GM23338 (cell line): Measurements from ENCODE around the gene AMTN. TPM values are rescaled to one million over a fixed set of nuclear protein-coding genes. Genes with fewer than 3 reads are reported as not detected.

Experiments used
- ATAC-seq: fragments of 200-7000 bp; cut with Tn5 transposase; 3 replicates; pipeline ENCODE4 v1.9.1; 2020
- DNase-seq: peaks from one replicate; pipeline ENCODE4 v3.0.0-alpha.2; 2015; ENCODE audit warnings: low spot score
- H2AFZ ChIP-seq: fragments of 200-600 bp; sonication (generic); 2 replicates; pipeline ENCODE4 v1.8.0; 2016; ENCODE audit warnings: antibody characterized with exemption, mild to moderate bottlenecking, moderate library complexity
- H3F3A ChIP-seq: fragments of 200-600 bp; sonication (generic); replicated peaks from 2 replicates; pipeline ENCODE4 v1.8.0; 2017; ENCODE audit warnings: antibody characterized with exemption, mixed run types, low read depth
- H3K27ac ChIP-seq: fragments of 200-600 bp; sonication (generic); 2 replicates; pipeline ENCODE4 v1.6.1; 2016; ENCODE audit warnings: low read depth
- H3K27me3 ChIP-seq: fragments of 200-600 bp; sonication (generic); 2 replicates; pipeline ENCODE4 v1.8.0; 2016; ENCODE audit warnings: mild to moderate bottlenecking, mixed run types, moderate library complexity; ENCODE audit not compliant: insufficient read depth
- H3K36me3 ChIP-seq: fragments of 200-600 bp; sonication (generic); 2 replicates; pipeline ENCODE4 v1.8.0; 2016; ENCODE audit warnings: mild to moderate bottlenecking; ENCODE audit not compliant: insufficient read depth
- H3K4me1 ChIP-seq: fragments of 200-600 bp; sonication (generic); 2 replicates; pipeline ENCODE4 v1.8.0; 2016; ENCODE audit warnings: mild to moderate bottlenecking, moderate library complexity; ENCODE audit not compliant: insufficient read depth
- H3K4me2 ChIP-seq: fragments of 200-600 bp; sonication (generic); 2 replicates; pipeline ENCODE4 v1.7.1; 2017; ENCODE audit warnings: mixed run types
- H3K4me3 ChIP-seq: fragments of 200-600 bp; sonication (generic); 2 replicates; pipeline ENCODE4 v1.6.1; 2016; ENCODE audit warnings: mixed run types
- H3K79me2 ChIP-seq: fragments of 200-600 bp; sonication (generic); replicated peaks from 2 replicates; pipeline ENCODE4 v1.8.0; 2017; ENCODE audit warnings: mild to moderate bottlenecking; ENCODE audit not compliant: insufficient read depth
- H3K9me2 ChIP-seq: fragments of 200-600 bp; sonication (generic); 2 replicates; pipeline ENCODE4 v1.8.0; 2017; ENCODE audit not compliant: insufficient read depth
- H4K20me1 ChIP-seq: fragments of 200-600 bp; sonication (generic); replicated peaks from 2 replicates; pipeline ENCODE4 v1.8.0; 2017; ENCODE audit warnings: mild to moderate bottlenecking; ENCODE audit not compliant: insufficient read depth
- H3K27ac Mint-ChIP-seq: 2 replicates; pipeline ENCODE4 v1.8.0; 2020; ENCODE audit warnings: inconsistent platforms, mild to moderate bottlenecking, moderate library complexity, mixed read lengths
- H3K27me3 Mint-ChIP-seq: 3 replicates; pipeline ENCODE4 v1.8.0; 2022; ENCODE audit warnings: low read depth, mild to moderate bottlenecking, moderate library complexity, mixed read lengths, inconsistent platforms; ENCODE audit not compliant: insufficient read depth, poor library complexity
- H3K36me3 Mint-ChIP-seq: 3 replicates; pipeline ENCODE4 v1.8.0; 2021; ENCODE audit warnings: low read depth, mild to moderate bottlenecking, inconsistent platforms, moderate library complexity, mixed read lengths
- H3K4me1 Mint-ChIP-seq: 3 replicates; pipeline ENCODE4 v1.8.0; 2020; ENCODE audit warnings: mild to moderate bottlenecking, inconsistent platforms, mixed read lengths
- H3K4me3 Mint-ChIP-seq: 3 replicates; pipeline ENCODE4 v1.8.0; 2021; ENCODE audit warnings: moderate library complexity, mild to moderate bottlenecking, inconsistent platforms, mixed read lengths
- H3K9me3 Mint-ChIP-seq: 3 replicates; pipeline ENCODE4 v1.8.0; 2020; ENCODE audit warnings: moderate library complexity, mild to moderate bottlenecking, inconsistent platforms, mixed read lengths
- CREB1 ChIP-seq: fragments of 250-450 bp; sonication (Bioruptor Pico); IDR thresholded peaks from 2 replicates; pipeline ENCODE4 v1.5.0; 2020; ENCODE audit warnings: low read depth, mild to moderate bottlenecking, moderate library complexity
- CTCF ChIP-seq, 2 experiments: fragments of 200-600 bp in 1 of 2; sonication (generic) in 1 of 2; conservative IDR thresholded peaks; 2 replicates each; pipeline versions ENCODE4 v1.5.1 to v1.6.1; 2016 to 2017; ENCODE audit warnings: antibody characterized with exemption in 2 of 2, low read depth in 2 of 2, mild to moderate bottlenecking in 2 of 2, moderate library complexity in 1 of 2
- ETS1 ChIP-seq: IDR thresholded peaks from 2 replicates; pipeline ENCODE4 v1.6.1; 2016; ENCODE audit warnings: antibody characterized with exemption
- EZH2 ChIP-seq: fragments of 200-600 bp; sonication (generic); IDR thresholded peaks from one replicate; pipeline ENCODE4 v1.8.0; 2017; ENCODE audit warnings: antibody characterized with exemption, mild to moderate bottlenecking, low read depth; ENCODE audit not compliant: unreplicated experiment
- EZH2phosphoT487 ChIP-seq: fragments of 200-600 bp; sonication (generic); IDR thresholded peaks from one replicate; pipeline ENCODE4 v1.8.1; 2018; ENCODE audit warnings: antibody characterized with exemption; ENCODE audit not compliant: unreplicated experiment
- JUNB ChIP-seq: IDR thresholded peaks from one replicate; pipeline ENCODE4 v1.6.1; 2016; ENCODE audit warnings: antibody characterized with exemption; ENCODE audit not compliant: unreplicated experiment
- NANOG ChIP-seq: IDR thresholded peaks from 2 replicates; pipeline ENCODE4 v1.6.1; 2016; ENCODE audit warnings: antibody characterized with exemption, borderline replicate concordance
- POLR2AphosphoS5 ChIP-seq: IDR thresholded peaks from 2 replicates; pipeline ENCODE4 v1.6.1; 2016; ENCODE audit warnings: antibody characterized with exemption, low read depth
- REST ChIP-seq: IDR thresholded peaks from one replicate; pipeline ENCODE4 v1.6.1; 2018; ENCODE audit warnings: antibody characterized with exemption; ENCODE audit not compliant: unreplicated experiment
- STAT1 ChIP-seq: IDR thresholded peaks from one replicate; pipeline ENCODE4 v1.6.1; 2016; ENCODE audit warnings: antibody characterized with exemption; ENCODE audit not compliant: unreplicated experiment
- ZNF114 ChIP-seq: fragments of 250-450 bp; sonication (Bioruptor Pico); IDR thresholded peaks from 2 replicates; pipeline ENCODE4 v1.5.0; 2020; ENCODE audit warnings: mild to moderate bottlenecking, moderate library complexity
- ZNF331 ChIP-seq: fragments of 250-450 bp; sonication (Bioruptor Pico); IDR thresholded peaks from 2 replicates; pipeline ENCODE4 v1.5.0; 2020; ENCODE audit warnings: low read depth, mild to moderate bottlenecking, moderate library complexity
- ZNF462 ChIP-seq: fragments of 250-450 bp; sonication (Bioruptor Pico); IDR thresholded peaks from 2 replicates; pipeline ENCODE4 v1.5.0; 2020; ENCODE audit warnings: mild to moderate bottlenecking, moderate library complexity
- polyA plus RNA-seq: library from polyadenylated mRNA; unstranded; fragments of >200 nt; fragmentation: Nextera tagmentation; extraction: Ambion mirVana; gene quantifications from 2 replicates; pipeline ENCODE4 v1.2.1, GENCODE V29; 2016
- total RNA-seq: library from RNA; depleted of rRNA; stranded (reverse); fragments of >200 nt; shearing (Covaris generic); gene quantifications from 2 replicates; pipeline ENCODE4 v1.2.3, GENCODE V29; 2014

Gene AMTN
- total and polyA plus RNA-seq, 2 experiments from 2014 or later: not detected

- Mint-ChIP-seq H3K36me3 (no peaks in the 10 kb centered on the region), H3K4me3 (no peak overlapping the region), H3K27ac (no peak overlapping the region), H3K4me1 (no peaks in the 10 kb centered on the region), H3K9me3 (peaks cover 3% of the 10 kb centered on the region; the same call in 1 of the 3 replicates), H3K27me3 (peaks cover 6% of the 10 kb centered on the region)
- Histone ChIP-seq H3K79me2 (no peaks in the 10 kb centered on the region), H4K20me1 (no peaks in the 10 kb centered on the region), H3K4me3 (no peak overlapping the region), H3K4me2 (no peak overlapping the region), H3F3A (no peaks in the 10 kb centered on the region), H3K36me3 (no peaks in the 10 kb centered on the region), H2AFZ (no peak overlapping the region), H3K4me1 (no peaks in the 10 kb centered on the region), H3K9me2 (no peaks in the 10 kb centered on the region), H3K27me3 (no peaks in the 10 kb centered on the region), H3K27ac (no peak overlapping the region)
- ATAC-seq (no peak), DNase-seq (no peak)
- no peak for TF ChIP-seq ZNF114 (CRISPR knock-in tag)
- TF ChIP-seq NANOG: no peak
- no peak for TF ChIP-seq REST
- no peak for TF ChIP-seq CTCF (conservative IDR thresholded peaks at IDR 0.05; ENCODE audit: low read depth in 2 of 2)
- no peak for TF ChIP-seq CREB1
- no peak for TF ChIP-seq ZNF331 (CRISPR knock-in tag)
- no peak for TF ChIP-seq EZH2phosphoT487
- TF ChIP-seq ETS1: no peak
- TF ChIP-seq POLR2AphosphoS5: no peak
- TF ChIP-seq STAT1: no peak
- TF ChIP-seq ZNF462 (CRISPR knock-in tag): no peak
- TF ChIP-seq JUNB: no peak
- TF ChIP-seq EZH2: no peak
These were observed 44.7 kb upstream of the AMTN start for GRCh38 chr4:70473679-70474078.
